HepG2 (cell line): ENCODE data around the gene ARHGAP45. TPM values are rescaled to one million over a fixed set of nuclear protein-coding genes. Genes with fewer than 3 reads are reported as not detected.

ENCODE experiments used
- GTF2F1 ChIP-seq: fragments of 150-350 bp; IDR thresholded peaks from 2 replicates; pipeline ENCODE4 v1.6.1; 2014; ENCODE audit warnings: low read length
- HNRNPH1 ChIP-seq: fragments of 200-400 bp; formaldehyde crosslinking; optimal IDR thresholded peaks from 2 replicates; pipeline ENCODE3; 2017; ENCODE audit warnings: mild to moderate bottlenecking, low read depth, low read length
- ISX ChIP-seq: sonication (generic); formaldehyde crosslinking; conservative IDR thresholded peaks from 2 replicates; pipeline ENCODE4 v1.5.0; 2020; ENCODE audit warnings: missing genetic modification reagents
- NFE2L1 ChIP-seq: sonication (generic); formaldehyde crosslinking; IDR thresholded peaks from 2 replicates; pipeline ENCODE4 v1.4.0; 2020; ENCODE audit warnings: missing genetic modification reagents, mild to moderate bottlenecking, borderline replicate concordance
- SIX1 ChIP-seq: sonication (generic); formaldehyde crosslinking; IDR thresholded peaks from 2 replicates; pipeline ENCODE4 v1.4.0; 2020; ENCODE audit warnings: missing genetic modification reagents, borderline replicate concordance
- SIX4 ChIP-seq: sonication (generic); formaldehyde crosslinking; IDR thresholded peaks from 2 replicates; pipeline ENCODE4 v1.4.0; 2020; ENCODE audit warnings: missing genetic modification reagents
- SNRNP70 ChIP-seq: fragments of 200-400 bp; formaldehyde crosslinking; IDR thresholded peaks from 2 replicates; pipeline ENCODE4 v1.6.1; 2017; ENCODE audit warnings: mild to moderate bottlenecking, low read depth, low read length, moderate library complexity
- SYNCRIP ChIP-seq: fragments of 200-400 bp; formaldehyde crosslinking; IDR thresholded peaks from 2 replicates; pipeline ENCODE4 v1.6.1; 2018; ENCODE audit warnings: mild to moderate bottlenecking, low read depth, low read length; ENCODE audit not compliant: insufficient read depth
- TAF15 ChIP-seq: fragments of 200-400 bp; formaldehyde crosslinking; IDR thresholded peaks from one replicate; pipeline ENCODE4 v1.6.1; 2018; ENCODE audit warnings: mild to moderate bottlenecking, low read depth, low read length; ENCODE audit not compliant: poor library complexity, severe bottlenecking
- TARDBP ChIP-seq: sonication (generic); formaldehyde crosslinking; IDR thresholded peaks from 2 replicates; pipeline ENCODE4 v1.8.0; 2022; ENCODE audit warnings: mild to moderate bottlenecking, missing genetic modification reagents
- ZBTB7A ChIP-seq: sonication (generic); formaldehyde crosslinking; IDR thresholded peaks from 2 replicates; pipeline ENCODE4 v1.8.0; 2022; ENCODE audit warnings: mild to moderate bottlenecking, missing genetic modification reagents
- ZFX ChIP-seq: sonication (generic); formaldehyde crosslinking; IDR thresholded peaks from 2 replicates; pipeline ENCODE4 v1.4.0; 2020; ENCODE audit warnings: mild to moderate bottlenecking, low read depth, missing genetic modification reagents, moderate library complexity
- ZNF556 ChIP-seq: sonication (generic); formaldehyde crosslinking; IDR thresholded peaks from 2 replicates; pipeline ENCODE4 v1.4.0; 2020; ENCODE audit warnings: mild to moderate bottlenecking, missing genetic modification reagents, borderline replicate concordance
- ZNF7 ChIP-seq: IDR thresholded peaks from 2 replicates; pipeline ENCODE4 v1.6.1; 2016; ENCODE audit warnings: missing biosample characterization, missing genetic modification reagents
- ZNF703 ChIP-seq: sonication (generic); formaldehyde crosslinking; IDR thresholded peaks from 2 replicates; pipeline ENCODE4 v1.5.1; 2020; ENCODE audit warnings: missing genetic modification reagents, mild to moderate bottlenecking, moderate library complexity, borderline replicate concordance
- ZNF709 ChIP-seq: sonication (generic); formaldehyde crosslinking; IDR thresholded peaks from 2 replicates; pipeline ENCODE4 v1.5.0; 2020; ENCODE audit warnings: mild to moderate bottlenecking, missing genetic modification reagents
- ZNF737 ChIP-seq: sonication (generic); formaldehyde crosslinking; IDR thresholded peaks from 2 replicates; pipeline ENCODE4 v1.5.0; 2020; ENCODE audit warnings: missing genetic modification reagents, mild to moderate bottlenecking, borderline replicate concordance
- ZNF773 ChIP-seq: sonication (generic); formaldehyde crosslinking; IDR thresholded peaks from 2 replicates; pipeline ENCODE4 v1.4.0; 2020; ENCODE audit warnings: missing genetic modification reagents, borderline replicate concordance
- ZSCAN30 ChIP-seq: sonication (generic); formaldehyde crosslinking; IDR thresholded peaks from 2 replicates; pipeline ENCODE4 v1.5.0; 2020; ENCODE audit warnings: mild to moderate bottlenecking, missing genetic modification reagents
- ZSCAN31 ChIP-seq: sonication (generic); formaldehyde crosslinking; IDR thresholded peaks from 2 replicates; pipeline ENCODE4 v1.5.0; 2020; ENCODE audit warnings: low read depth, mild to moderate bottlenecking, missing genetic modification reagents
- polyA plus RNA-seq, 8 experiments: library from polyadenylated mRNA; depleted of rRNA in 3 of 8; stranded (reverse) in 7 of 8; unstranded in 1 of 8; fragments of >200 nt; fragmentation: Illumina TruSeq in 4 of 8; extraction: Trizol in 4 of 8; gene quantifications; 2 replicates each; pipeline versions ENCODE4 v1.2.1 to v1.2.3, GENCODE V29; 2011 to 2016; ENCODE audit warnings: low read depth in 4 of 8, missing spikeins in 1 of 8, mixed read lengths in 1 of 8; ENCODE audit not compliant: insufficient read depth in 1 of 8
- total RNA-seq, 5 experiments: library from RNA; depleted of rRNA; stranded (reverse); fragments of >200 nt; fragmentation: Illumina TruSeq; extraction: Trizol; gene quantifications; 2 replicates each; pipeline ENCODE4 v1.2.3, GENCODE V29; 2016; ENCODE audit warnings: low read depth in 1 of 5
- TF ChIP-seq, protein P1 (sequence below): sonication (generic); formaldehyde crosslinking; IDR thresholded peaks from 2 replicates; pipeline ENCODE4 v1.8.0; 2023; ENCODE audit warnings: mild to moderate bottlenecking, missing genetic modification reagents
- TF ChIP-seq, protein P2 (sequence below): sonication (generic); formaldehyde crosslinking; IDR thresholded peaks from 2 replicates; pipeline ENCODE4 v1.8.0; 2022; ENCODE audit warnings: mild to moderate bottlenecking, missing genetic modification reagents, borderline replicate concordance
- TF ChIP-seq, protein P3 (sequence below): sonication (generic); formaldehyde crosslinking; IDR thresholded peaks from 2 replicates; pipeline ENCODE4 v1.5.0; 2020; ENCODE audit warnings: mild to moderate bottlenecking, missing genetic modification reagents, moderate library complexity
- TF ChIP-seq, protein P4 (sequence below): sonication (generic); formaldehyde crosslinking; IDR thresholded peaks from 2 replicates; pipeline ENCODE4 v1.8.1; 2023; ENCODE audit warnings: missing genetic modification reagents, inconsistent platforms, borderline replicate concordance

ARHGAP45 gene
- total and polyA plus RNA-seq, 2 of the 13 experiments (the other 11 are each of a cell fraction or from before 2014, with no cell fraction given), result 0.84 to 32.0 TPM

DNA sequence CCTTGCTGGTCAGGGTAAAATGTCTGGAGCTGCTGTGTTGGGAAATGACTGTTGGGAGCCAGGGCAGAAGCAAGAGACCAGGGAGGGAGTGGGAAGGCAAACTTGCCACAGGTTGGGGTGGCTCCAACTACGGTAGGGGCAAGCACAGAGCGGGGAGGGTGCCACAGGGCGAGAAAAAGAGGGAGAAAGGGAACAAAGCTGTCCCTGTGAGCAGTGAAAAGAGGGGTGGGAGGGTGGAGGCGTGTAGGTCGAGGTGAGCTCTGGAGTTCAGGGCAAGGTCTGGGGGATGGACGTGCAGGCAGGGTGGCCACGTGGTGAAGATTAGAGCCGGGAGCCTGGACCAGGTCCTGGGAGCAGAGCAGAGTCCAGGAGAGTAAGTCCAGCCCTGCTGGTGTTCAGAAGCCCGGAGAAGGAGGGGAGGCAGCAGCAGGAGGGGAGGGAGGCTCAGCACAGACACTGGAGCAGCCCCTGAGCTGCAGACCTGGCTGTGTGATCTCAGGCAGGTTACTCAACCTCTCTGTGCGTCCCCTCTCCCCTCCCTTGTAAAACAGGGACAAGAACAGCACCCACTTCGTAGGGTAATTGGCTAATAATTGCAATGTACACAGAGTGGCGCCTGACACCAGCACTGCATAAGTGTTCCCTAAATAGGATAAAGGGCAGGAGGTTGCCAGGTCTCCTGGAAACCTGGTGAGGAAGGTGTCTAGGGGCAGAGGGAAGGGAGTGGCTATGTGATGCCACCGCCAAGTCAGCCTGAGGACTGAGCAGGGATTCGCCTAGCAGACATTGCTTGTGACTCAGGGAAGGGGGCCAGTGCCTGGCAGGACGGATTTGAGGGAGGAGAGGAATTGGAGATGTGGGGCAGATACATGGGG lies 31.4 kb downstream of the ARHGAP45 start (continued):
- TF ChIP-seq, protein P1, sequence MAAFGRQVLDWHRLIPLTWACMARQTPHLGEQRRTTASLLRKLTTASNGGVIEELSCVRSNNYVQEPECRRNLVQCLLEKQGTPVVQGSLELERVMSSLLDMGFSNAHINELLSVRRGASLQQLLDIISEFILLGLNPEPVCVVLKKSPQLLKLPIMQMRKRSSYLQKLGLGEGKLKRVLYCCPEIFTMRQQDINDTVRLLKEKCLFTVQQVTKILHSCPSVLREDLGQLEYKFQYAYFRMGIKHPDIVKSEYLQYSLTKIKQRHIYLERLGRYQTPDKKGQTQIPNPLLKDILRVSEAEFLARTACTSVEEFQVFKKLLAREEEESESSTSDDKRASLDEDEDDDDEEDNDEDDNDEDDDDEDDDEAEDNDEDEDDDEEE, result no peak
- TF ChIP-seq TARDBP (peak; percentile 90), ZNF773 (no peak), ZSCAN30 (CRISPR knock-in tag) (no peak), ZNF737 (CRISPR knock-in tag) (no peak), ZNF703 (CRISPR knock-in tag) (no peak), ISX (CRISPR knock-in tag) (no peak), ZBTB7A (peak; percentile 29; the same call in 1 of the 2 replicates), NFE2L1 (CRISPR knock-in tag) (no peak), SIX4 (no peak), TAF15 (no peak), ZNF709 (CRISPR knock-in tag) (no peak), SIX1 (no peak), ZNF556 (CRISPR knock-in tag) (no peak; the same call in 1 of the 2 replicates), HNRNPH1 (peak; percentile 27), ZNF7 (CRISPR knock-in tag) (no peak), SYNCRIP (no peak), SNRNP70 (no peak), ZSCAN31 (CRISPR knock-in tag) (peak; percentile 93), GTF2F1 (no peak), ZFX (CRISPR knock-in tag) (peak; percentile 20; the same call in 1 of the 2 replicates)
- TF ChIP-seq, protein P2, sequence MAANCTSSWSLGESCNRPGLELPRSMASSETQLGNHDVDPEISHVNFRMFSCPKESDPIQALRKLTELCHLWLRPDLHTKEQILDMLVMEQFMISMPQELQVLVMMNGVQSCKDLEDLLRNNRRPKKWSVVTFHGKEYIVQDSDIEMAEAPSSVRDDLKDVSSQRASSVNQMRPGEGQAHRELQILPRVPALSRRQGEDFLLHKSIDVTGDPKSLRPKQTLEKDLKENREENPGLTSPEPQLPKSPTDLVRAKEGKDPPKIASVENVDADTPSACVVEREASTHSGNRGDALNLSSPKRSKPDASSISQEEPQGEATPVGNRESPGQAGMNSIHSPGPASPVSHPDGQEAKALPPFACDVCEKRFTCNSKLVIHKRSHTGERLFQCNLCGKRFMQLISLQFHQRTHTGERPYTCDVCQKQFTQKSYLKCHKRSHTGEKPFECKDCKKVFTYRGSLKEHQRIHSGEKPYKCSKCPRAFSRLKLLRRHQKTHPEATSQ, result peak; percentile 59; the same call in 1 of the 2 replicates
- TF ChIP-seq, protein P3, sequence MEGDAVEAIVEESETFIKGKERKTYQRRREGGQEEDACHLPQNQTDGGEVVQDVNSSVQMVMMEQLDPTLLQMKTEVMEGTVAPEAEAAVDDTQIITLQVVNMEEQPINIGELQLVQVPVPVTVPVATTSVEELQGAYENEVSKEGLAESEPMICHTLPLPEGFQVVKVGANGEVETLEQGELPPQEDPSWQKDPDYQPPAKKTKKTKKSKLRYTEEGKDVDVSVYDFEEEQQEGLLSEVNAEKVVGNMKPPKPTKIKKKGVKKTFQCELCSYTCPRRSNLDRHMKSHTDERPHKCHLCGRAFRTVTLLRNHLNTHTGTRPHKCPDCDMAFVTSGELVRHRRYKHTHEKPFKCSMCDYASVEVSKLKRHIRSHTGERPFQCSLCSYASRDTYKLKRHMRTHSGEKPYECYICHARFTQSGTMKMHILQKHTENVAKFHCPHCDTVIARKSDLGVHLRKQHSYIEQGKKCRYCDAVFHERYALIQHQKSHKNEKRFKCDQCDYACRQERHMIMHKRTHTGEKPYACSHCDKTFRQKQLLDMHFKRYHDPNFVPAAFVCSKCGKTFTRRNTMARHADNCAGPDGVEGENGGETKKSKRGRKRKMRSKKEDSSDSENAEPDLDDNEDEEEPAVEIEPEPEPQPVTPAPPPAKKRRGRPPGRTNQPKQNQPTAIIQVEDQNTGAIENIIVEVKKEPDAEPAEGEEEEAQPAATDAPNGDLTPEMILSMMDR (CRISPR knock-in tag), result no peak; the same call in 1 of the 2 replicates
- TF ChIP-seq, protein P4, sequence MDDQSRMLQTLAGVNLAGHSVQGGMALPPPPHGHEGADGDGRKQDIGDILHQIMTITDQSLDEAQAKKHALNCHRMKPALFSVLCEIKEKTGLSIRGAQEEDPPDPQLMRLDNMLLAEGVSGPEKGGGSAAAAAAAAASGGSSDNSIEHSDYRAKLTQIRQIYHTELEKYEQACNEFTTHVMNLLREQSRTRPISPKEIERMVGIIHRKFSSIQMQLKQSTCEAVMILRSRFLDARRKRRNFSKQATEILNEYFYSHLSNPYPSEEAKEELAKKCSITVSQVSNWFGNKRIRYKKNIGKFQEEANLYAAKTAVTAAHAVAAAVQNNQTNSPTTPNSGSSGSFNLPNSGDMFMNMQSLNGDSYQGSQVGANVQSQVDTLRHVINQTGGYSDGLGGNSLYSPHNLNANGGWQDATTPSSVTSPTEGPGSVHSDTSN (CRISPR knock-in tag), result no peak
